Astrocyte (in vitro differentiated cells and primary cell): ENCODE measurements around the gene HSBP1.

ENCODE experiments used
- EZH2 ChIP-seq: IDR thresholded peaks from 2 replicates; pipeline ENCODE4 v1.6.1; 2012; ENCODE audit warnings: mild to moderate bottlenecking, low read length, inconsistent platforms; ENCODE audit not compliant: insufficient read depth
- TF ChIP-seq, protein P1 (sequence below): IDR thresholded peaks from 2 replicates; pipeline ENCODE4 v1.5.1; 2011; ENCODE audit warnings: low read depth, mild to moderate bottlenecking, inconsistent platforms, low read length, moderate library complexity; ENCODE audit not compliant: insufficient read depth

DNA sequence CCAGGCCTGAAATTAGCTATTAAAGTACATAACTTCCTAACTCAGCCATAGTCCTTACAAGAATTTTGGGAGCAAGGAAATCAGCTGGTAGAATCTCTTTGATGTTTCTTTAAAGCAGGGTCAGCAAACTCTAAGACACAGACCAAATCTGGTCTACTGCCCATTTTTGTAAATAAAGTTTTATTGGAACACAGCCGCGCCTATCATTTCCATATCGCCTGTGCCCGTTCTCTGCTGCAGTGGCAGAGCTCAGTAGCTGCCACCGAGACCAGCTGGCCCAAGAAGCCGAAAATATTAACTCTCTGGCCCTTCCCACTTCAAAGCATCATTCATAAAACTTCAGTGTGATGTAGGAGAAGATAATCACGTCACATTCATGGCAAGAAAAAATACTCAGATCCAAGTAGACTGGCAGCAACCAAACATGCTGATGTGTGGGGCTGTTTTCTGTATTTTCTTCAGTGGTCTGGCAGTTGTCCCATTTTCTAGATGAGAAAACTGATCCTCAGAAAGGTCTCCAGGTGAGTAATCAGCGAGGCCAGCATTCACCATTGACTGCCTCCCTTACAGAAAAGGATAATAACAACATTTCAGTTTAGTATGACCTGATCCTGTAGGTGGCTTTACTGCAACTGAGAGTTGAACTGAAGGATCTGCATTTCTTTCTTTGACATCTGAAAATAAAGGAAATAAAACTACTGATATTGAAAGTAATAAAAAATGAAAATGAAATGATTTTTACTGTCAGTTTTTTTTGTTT lies 18.0 kb upstream of the HSBP1 start:
- TF ChIP-seq, protein P1, sequence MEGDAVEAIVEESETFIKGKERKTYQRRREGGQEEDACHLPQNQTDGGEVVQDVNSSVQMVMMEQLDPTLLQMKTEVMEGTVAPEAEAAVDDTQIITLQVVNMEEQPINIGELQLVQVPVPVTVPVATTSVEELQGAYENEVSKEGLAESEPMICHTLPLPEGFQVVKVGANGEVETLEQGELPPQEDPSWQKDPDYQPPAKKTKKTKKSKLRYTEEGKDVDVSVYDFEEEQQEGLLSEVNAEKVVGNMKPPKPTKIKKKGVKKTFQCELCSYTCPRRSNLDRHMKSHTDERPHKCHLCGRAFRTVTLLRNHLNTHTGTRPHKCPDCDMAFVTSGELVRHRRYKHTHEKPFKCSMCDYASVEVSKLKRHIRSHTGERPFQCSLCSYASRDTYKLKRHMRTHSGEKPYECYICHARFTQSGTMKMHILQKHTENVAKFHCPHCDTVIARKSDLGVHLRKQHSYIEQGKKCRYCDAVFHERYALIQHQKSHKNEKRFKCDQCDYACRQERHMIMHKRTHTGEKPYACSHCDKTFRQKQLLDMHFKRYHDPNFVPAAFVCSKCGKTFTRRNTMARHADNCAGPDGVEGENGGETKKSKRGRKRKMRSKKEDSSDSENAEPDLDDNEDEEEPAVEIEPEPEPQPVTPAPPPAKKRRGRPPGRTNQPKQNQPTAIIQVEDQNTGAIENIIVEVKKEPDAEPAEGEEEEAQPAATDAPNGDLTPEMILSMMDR: no peak
- TF ChIP-seq EZH2: no peak
